ENCODE results near the gene DAB1.

- TF ChIP-seq, protein P1, sequence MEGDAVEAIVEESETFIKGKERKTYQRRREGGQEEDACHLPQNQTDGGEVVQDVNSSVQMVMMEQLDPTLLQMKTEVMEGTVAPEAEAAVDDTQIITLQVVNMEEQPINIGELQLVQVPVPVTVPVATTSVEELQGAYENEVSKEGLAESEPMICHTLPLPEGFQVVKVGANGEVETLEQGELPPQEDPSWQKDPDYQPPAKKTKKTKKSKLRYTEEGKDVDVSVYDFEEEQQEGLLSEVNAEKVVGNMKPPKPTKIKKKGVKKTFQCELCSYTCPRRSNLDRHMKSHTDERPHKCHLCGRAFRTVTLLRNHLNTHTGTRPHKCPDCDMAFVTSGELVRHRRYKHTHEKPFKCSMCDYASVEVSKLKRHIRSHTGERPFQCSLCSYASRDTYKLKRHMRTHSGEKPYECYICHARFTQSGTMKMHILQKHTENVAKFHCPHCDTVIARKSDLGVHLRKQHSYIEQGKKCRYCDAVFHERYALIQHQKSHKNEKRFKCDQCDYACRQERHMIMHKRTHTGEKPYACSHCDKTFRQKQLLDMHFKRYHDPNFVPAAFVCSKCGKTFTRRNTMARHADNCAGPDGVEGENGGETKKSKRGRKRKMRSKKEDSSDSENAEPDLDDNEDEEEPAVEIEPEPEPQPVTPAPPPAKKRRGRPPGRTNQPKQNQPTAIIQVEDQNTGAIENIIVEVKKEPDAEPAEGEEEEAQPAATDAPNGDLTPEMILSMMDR (IDR thresholded peaks at IDR 0.05) = no peak
- no peak for TF ChIP-seq EP300 (IDR thresholded peaks at IDR 0.05)
- TF ChIP-seq POLR2A (IDR thresholded peaks at IDR 0.05) = no peak
- no peak for TF ChIP-seq POLR2AphosphoS5 (IDR thresholded peaks at IDR 0.05)
Observed at GRCh38 chr1:57017200-57017599, 406.7 kb downstream of the DAB1 start.

All from sigmoid colon (tissue), 4 donors.